ENCODE data around the gene TRRAP. TPM values are rescaled to one million over a fixed set of nuclear protein-coding genes. Genes with fewer than 3 reads are reported as not detected.
A peak's percentile ranks its signal among the peaks of the same experiment; 100 is the strongest.

Gene TRRAP
- total RNA-seq, 1 donor from 2014 or later = 39.3 TPM

- H3K4me1 ChIP-seq = peaks cover 20% of the 10 kb centered on the region
- H3K27me3 ChIP-seq = no peaks in the 10 kb centered on the region
- H3K4me3 ChIP-seq = no peak overlapping the region
- no peaks in the 10 kb centered on the region for H3K36me3 ChIP-seq
- TF ChIP-seq POLR2A (IDR thresholded peaks at IDR 0.05) = no peak
- TF ChIP-seq POLR2AphosphoS5 (IDR thresholded peaks at IDR 0.05; ENCODE audit: insufficient read depth in 1 of 2, low read depth in 1 of 2) = no peak
- no peak for TF ChIP-seq CTCF (IDR thresholded peaks at IDR 0.05)
- intact Hi-C loops (cut with DNase I) = no loop called here
- no peak overlapping the region for H3K27ac ChIP-seq
- H3K9me3 ChIP-seq = no peaks in the 10 kb centered on the region
- DNase-seq (ENCODE audit: extremely low spot score in 2 of 2) = no peak
Measured at GRCh38 chr7:98866351-98866750, 12.0 kb upstream of the TRRAP start.

- intact Hi-C loops (cut with DNase I) = no loop called here
Measured at GRCh38 chr7:98866765-98867164, 11.6 kb upstream of the TRRAP start.

GRCh38 chr7:98868450-98868849 lies 9.9 kb upstream of the TRRAP start:
- no peak for DNase-seq (ENCODE audit: extremely low spot score in 2 of 2)
- Histone ChIP-seq H3K4me3 (no peak overlapping the region), H3K36me3 (no peaks in the 10 kb centered on the region), H3K27ac (no peak overlapping the region), H3K27me3 (no peaks in the 10 kb centered on the region), H3K4me1 (peaks cover 20% of the 10 kb centered on the region), H3K9me3 (no peaks in the 10 kb centered on the region)
- no peak for TF ChIP-seq CTCF (IDR thresholded peaks at IDR 0.05)
- no peak for TF ChIP-seq POLR2A (IDR thresholded peaks at IDR 0.05)
- intact Hi-C loops (cut with DNase I) = no loop called here

More at GRCh38 chr7:98866765-98867164, 11.6 kb upstream of the TRRAP start:
- no peak overlapping the region for H3K4me3 ChIP-seq
- TF ChIP-seq CTCF (IDR thresholded peaks at IDR 0.05) (no peak), POLR2AphosphoS5 (IDR thresholded peaks at IDR 0.05; ENCODE audit: insufficient read depth in 1 of 2, low read depth in 1 of 2) (no peak), POLR2A (IDR thresholded peaks at IDR 0.05) (no peak)
- no peaks in the 10 kb centered on the region for H3K27me3 ChIP-seq
- no peak overlapping the region for H3K27ac ChIP-seq
- H3K9me3 ChIP-seq = no peaks in the 10 kb centered on the region
- peaks cover 20% of the 10 kb centered on the region for H3K4me1 ChIP-seq
- no peak for DNase-seq (ENCODE audit: extremely low spot score in 2 of 2)
- H3K36me3 ChIP-seq = no peaks in the 10 kb centered on the region

- H3K4me1 ChIP-seq = peaks cover 20% of the 10 kb centered on the region
- no peaks in the 10 kb centered on the region for H3K9me3 ChIP-seq
- H3K27ac ChIP-seq = no peak overlapping the region
- DNase-seq (ENCODE audit: extremely low spot score in 2 of 2) = no peak
- no peaks in the 10 kb centered on the region for H3K36me3 ChIP-seq
- intact Hi-C loops (cut with DNase I) = no loop called here
- TF ChIP-seq POLR2AphosphoS5 (IDR thresholded peaks at IDR 0.05; ENCODE audit: insufficient read depth in 1 of 2, low read depth in 1 of 2) (no peak), CTCF (IDR thresholded peaks at IDR 0.05) (no peak), POLR2A (IDR thresholded peaks at IDR 0.05) (no peak)
- H3K27me3 ChIP-seq = no peaks in the 10 kb centered on the region
- peak overlapping the region; percentile 49 to 67 for H3K4me3 ChIP-seq
Measured at GRCh38 chr7:98869027-98869596, 9.2 kb upstream of the TRRAP start.

GRCh38 chr7:98869597-98870120 lies 8.7 kb upstream of the TRRAP start, which contains the start of gene TMEM130:
TMEM130 (minus strand) TSS chr7:98870014; CDS start chr7:98869861, 153 bp downstream.
- TF ChIP-seq POLR2A (IDR thresholded peaks at IDR 0.05) = no peak
- TF ChIP-seq CTCF (IDR thresholded peaks at IDR 0.05) = no peak
- TF ChIP-seq POLR2AphosphoS5 (IDR thresholded peaks at IDR 0.05; ENCODE audit: insufficient read depth in 1 of 2, low read depth in 1 of 2) = no peak
- DNase-seq (ENCODE audit: extremely low spot score in 2 of 2) = no peak
- Histone ChIP-seq H3K4me3 (peak within 1 kb of the TSS; percentile 49 to 67), H3K36me3 (no peaks in the 10 kb centered on the region), H3K4me1 (peaks cover 20% of the 10 kb centered on the region), H3K27me3 (no peaks in the 10 kb centered on the region), H3K27ac (no peak within 1 kb of the TSS), H3K9me3 (no peaks in the 10 kb centered on the region)
- intact Hi-C loops (cut with DNase I) = no loop called here

Measured in vagina (tissue), 2 donors.